GM21576 (cell line): ENCODE data around the gene PEAK3.

Source experiments
- ATAC-seq: cut with Tn5 transposase; IDR thresholded peaks from one replicate; pipeline ENCODE4 v1.9.1; 2021; ENCODE audit warnings: mild to moderate bottlenecking, moderate library complexity; ENCODE audit not compliant: unreplicated experiment

The PEAK3 gene, protein sequence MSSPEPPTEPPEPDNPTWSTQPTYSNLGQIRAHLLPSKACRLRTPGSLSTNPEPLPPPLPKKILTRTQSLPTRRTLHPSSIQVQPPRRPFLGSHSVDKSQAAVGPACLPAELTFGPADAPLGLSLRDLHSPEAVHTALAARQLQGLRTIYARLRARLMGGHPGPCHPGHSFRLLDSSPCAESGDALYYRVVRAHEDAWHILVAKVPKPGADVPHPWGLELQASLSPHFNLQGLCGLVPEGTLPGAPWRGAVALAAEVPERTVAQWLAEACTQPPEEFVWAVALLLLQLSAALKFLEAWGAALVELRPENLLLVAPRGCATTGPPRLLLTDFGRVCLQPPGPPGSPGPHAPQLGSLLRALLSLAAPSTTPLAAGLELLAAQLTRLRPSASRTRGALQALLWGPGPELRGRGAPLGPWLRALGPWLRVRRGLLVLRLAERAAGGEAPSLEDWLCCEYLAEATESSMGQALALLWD

DNA sequence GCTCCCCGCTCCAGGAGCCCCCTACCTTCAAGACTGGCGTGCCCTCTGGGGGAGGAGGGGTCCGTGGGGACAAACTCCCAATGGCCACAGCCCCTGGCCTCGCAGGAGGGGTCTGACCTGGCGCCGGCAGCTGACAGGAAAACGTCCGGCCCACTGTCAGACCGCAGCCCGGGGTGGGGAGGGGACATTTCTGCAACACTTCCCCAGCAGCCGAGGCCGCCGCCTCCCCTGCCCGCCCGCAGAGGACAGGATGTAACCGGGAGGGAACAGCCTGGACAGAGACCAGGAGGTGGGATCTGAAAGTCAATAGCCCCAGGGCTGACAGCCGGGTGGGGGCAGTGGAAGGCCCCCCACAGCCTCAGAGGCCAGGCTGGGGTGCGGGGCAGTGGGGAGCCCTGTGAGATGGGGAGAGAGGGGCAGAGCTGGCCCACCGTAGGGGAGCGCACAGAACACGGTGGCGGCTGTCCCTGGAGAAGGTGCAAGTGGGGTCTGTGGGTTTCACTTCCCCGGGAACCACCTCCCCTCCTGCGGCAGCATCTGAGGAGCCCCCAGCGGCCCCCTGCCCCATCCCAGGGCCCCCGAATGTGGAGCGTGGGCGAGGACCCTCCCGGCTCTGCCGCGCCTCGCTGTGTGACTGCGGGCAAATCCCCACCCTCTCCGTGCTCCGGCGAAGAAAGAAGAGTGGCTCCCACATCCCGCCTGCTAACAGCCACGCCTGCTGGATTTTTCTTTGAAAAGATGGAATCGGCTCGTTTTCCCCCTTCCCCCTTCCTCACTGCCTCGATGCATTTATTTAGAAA lies at the start of gene PEAK3:
Gene PEAK3, minus strand, starts transcription at position 114 of the 800 bp plus-strand sequence. CDS start 1,244 bp downstream, outside the sequence.
- no peak for ATAC-seq

DNA sequence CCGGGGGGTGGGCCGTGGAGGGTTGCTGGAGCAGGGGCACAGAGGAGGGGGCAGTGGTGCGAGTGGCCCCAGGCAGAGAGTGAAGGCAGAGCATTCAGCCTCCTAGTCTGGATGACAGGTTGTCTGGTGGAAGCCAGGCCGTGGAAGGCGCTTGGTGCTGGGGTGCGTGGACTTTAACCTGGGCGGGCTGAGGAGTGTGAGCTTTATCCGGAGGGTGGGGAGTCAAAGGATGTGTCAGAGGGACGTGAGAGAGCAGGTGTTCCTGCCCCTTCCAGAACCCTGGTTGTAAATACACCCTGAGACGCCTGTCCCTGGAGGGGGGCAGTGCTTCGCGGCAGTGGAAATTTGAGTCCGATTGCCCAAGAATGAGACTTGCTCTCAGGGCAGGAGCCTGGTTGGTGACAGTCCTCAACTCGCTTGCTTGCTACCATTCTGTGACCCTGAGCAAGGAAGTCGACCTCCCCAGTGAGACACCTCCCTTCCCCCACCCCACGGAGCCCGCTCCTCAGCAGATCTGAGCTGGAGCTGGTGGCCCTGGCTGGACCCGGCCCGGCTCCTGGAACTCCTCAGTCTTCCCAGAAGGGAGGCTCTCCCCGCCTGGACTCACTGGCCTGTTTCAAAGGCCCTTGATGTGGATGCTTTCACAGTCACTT lies 48.8 kb upstream of the PEAK3 start:
- ATAC-seq, result no peak

DNA sequence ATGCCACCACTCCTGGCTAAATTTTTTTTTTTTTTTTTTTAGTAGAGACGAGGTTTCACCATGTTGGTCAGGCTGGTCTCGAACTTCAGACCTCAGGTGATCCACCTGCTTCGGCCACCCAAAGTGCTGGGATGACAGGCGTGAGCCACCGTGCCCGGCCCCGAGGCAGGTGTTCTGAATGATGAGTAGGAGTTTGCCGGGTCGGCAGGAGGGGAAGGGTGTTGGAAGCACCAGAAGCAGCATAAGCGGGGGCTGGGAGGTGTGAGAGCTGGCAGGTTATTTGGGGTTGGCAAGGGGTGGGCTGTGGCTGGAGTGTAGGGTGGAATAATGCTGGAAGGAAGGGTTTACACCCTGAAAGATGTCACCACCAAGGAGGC lies 48.3 kb upstream of the PEAK3 start:
- no peak for ATAC-seq

DNA sequence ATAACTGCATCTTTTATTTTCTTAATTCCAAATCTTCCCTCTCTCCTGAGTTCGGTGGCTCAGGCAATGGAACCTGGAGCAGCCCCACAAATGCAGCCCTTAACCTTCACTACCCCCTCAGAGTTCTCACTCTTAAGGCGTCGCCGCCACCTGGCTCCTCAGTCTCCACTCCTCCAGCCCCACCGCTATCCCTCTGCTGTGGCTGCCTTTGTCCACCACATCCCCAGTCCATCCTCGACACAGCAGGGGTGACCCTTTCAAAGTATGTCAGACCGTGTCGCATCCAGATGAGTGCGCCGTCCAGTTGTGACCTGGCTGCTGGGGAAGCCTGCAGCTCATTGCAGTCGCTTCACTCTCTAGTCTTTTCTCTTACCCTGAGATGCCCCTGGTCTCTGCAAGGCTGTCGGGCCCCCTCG lies 47.5 kb upstream of the PEAK3 start:
- ATAC-seq, result no peak

DNA sequence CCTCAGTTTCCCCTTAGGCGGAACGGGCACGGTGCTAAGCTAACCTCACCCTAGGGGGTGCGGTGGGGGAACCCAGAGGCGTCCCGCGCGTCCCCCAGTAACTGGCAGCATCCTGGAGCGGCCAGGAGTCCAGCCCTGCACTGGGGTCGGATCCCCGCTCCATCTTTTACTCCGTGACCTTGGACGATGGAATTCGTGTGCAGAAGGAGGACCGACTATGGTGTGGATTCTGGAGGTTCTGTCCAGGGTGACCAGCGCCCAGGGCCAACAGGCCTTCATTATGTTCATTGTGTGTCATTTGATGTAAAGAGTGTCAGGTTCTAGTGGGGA lies 47.1 kb upstream of the PEAK3 start:
- ATAC-seq, result no peak

DNA sequence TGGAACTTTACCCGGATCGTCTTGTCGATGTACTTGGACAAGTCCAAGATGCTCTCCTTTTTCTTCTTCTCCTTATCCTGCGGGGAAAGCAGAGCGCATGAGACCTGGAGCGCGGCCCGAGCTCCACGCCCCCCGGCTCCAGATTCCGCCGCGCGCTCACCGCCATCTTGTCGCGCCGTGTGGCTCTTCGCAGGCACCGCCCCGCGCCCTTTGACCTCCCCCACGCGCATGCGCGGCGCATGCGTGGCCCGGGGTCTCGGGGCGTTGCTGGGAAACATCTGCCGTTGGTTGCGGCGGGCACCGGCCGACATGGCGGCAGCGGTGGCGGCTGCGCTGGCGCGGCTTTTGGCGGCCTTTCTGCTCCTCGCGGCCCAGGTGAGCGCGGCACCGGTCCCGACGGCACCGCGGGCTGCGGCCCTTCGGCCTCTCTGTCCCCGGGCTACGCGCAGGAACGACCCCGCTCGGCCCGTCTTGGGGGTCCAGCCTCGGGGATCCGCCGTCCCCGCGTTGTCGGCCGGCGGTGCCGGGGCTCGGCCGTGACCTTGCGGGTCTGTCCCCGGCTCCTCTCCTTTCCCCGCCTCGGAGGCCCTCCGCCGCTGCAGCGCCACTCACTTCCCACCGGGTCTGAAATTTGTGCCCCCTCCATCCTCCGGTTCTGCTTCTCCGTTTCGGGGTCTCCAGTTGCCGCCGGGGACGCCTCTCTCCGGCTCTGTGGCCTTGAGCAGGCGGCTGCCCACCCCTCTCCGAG lies 46.6 kb upstream of the PEAK3 start, which contains the start of the genes LSM7 and SPPL2B:
Gene LSM7, minus strand, starts transcription at position 186 of the 748 bp plus-strand sequence. Its CDS starts 20 bp downstream, at position 166.
Gene SPPL2B, plus strand, starts transcription at position 284 of the 748 bp plus-strand sequence. Its CDS starts 26 bp downstream, at position 310.
- peak; percentile 49 for ATAC-seq

DNA sequence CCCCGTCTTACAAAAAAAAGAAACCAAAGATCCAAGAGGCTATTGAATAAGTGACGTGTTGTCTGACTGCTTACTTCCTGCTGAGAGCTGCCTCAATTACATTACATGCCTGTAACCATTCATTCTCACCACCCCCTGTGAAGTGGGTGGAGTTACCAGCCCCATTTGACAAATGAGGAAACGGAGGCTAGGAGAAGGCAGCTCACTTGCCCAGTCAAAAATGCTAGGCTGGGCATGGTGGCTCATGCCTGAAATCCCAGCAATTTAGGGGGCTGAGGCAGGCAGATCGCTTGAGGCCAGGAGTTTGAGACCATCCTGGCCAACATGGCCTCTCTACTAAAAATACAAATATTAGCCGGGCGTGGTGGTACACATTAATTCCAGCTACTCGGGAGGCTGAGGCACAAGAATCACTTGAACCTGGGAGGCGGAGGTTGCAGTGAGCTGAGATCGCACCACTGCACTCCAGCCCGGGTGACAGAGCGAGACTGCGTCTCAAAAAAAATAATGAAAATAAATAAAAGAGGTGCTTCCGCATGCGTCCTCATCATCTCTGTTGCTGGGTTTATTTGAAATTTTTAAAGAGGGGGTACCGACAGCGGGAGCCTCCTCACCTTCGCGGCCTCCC lies 45.9 kb upstream of the PEAK3 start:
- no peak for ATAC-seq

DNA sequence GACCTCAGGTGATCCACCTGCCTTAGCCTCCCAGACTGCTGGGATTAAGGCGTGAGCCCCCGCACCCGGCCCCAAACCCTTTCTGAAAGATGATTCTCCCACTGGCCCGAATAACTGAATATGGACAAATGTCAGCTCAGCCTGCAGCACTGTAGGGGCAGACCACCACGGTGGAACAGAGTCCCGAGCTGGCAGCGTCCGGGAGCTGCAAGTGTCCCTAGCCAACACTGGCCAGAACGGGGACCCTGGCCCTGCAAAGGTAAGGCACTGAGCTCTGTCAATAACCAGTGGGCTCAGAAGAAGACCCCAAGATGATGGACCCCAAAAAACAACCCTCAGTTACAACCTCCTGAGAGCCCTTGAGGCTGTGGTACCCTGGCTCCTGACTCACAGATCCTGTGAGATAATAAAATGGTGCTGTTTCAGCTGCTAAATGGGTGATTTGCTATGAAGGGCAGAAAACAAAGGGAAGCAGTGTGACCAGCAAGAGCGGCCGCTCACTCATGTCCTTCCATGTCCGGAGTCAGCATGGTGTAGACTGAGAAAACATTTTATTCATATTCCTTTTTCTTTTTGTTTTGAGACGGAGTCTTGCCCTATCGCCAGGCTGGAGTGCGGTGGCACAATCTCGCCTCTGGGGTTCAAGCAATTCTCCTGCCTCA lies 44.9 kb upstream of the PEAK3 start:
- ATAC-seq, result no peak

DNA sequence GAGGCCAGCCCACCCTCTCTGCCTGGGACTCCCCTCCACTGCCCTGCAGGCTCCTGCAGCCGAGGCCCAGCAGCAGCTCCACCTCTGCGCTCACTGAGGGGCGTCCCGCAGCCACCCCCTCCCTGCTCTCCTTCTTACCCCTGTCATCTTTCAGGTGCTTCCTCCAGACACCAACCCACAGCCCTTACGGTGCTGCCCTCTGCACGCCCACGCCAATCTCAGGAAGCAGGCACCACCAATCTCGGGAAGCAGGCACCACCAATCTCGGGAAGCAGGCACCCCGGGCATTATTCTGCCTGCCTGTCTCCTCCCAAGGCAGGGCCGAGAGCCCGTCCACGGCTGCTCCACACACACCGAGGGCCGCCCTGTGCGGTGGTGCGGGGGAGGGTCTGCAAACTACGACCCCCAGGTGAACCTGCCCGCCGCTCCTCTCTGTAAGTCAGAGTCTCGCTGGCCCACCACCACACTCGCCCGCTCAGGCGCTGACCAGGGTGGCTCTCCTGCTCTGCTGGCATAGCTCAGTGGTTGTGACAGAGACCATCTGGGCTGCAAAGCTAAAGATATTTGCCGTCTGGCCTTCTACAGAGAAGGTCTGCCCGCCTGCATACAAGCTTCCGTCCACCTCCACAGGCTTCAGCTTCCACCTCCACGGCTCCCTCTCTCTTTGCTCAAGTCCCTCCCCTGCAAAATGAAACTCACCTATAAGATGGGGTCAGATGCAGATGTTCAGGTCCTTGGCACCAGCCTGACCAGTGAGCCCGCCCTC lies 43.5 kb upstream of the PEAK3 start:
- no peak for ATAC-seq

DNA sequence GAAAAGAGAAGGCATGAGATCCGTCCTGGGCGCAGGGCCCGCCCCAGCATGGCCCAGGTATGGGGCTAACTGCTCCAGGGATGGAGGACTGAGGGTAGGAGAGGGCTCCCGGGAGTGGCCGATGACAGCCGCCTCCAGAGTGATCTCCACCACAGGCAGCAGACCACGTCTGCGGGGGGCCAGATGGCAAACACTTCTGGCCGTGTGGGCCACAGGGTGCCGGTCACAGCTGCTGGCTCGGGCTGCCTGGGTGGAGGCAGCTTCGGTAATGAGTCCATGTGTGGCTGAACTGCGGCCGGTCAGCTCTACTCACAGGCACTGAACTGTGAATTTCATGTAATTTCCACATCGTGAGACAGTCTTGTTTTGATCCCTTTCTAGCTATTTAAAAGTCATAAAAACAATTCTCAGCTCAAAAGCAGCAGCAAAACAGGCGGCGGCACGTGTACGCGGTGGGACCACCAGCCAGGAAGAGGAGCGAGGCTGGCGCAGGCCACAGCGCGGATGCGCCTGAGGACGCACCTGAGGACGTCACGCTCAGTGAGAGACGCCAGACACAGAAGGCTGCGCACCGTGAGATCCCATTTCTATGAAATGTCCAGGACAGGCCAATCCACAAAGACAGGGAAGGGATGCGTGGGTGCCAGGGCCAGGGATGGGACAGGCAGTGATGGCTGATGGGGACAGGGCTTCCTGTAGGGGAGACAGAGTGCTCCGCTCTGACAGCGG lies 42.4 kb upstream of the PEAK3 start:
- no peak for ATAC-seq

DNA sequence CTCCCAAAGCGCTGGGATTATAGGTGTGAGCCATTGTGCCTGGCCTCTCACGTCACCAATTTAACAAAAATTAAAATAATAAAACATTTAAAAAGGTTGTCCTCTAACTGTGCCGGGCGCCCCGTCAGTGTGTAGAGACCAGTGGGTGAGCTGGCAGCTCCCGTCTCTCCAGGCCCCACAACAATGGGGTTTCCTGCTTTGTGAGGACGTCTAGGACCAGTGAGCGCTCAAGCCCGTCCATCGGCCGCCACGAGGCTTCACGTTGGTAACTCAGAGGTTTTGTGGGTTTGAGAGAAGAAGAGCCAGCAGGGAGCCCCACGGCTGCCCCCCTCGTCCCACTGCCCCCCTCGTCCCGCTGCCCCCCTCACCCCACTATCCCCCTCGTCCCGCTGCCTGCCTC lies 41.7 kb upstream of the PEAK3 start:
- ATAC-seq, result no peak

DNA sequence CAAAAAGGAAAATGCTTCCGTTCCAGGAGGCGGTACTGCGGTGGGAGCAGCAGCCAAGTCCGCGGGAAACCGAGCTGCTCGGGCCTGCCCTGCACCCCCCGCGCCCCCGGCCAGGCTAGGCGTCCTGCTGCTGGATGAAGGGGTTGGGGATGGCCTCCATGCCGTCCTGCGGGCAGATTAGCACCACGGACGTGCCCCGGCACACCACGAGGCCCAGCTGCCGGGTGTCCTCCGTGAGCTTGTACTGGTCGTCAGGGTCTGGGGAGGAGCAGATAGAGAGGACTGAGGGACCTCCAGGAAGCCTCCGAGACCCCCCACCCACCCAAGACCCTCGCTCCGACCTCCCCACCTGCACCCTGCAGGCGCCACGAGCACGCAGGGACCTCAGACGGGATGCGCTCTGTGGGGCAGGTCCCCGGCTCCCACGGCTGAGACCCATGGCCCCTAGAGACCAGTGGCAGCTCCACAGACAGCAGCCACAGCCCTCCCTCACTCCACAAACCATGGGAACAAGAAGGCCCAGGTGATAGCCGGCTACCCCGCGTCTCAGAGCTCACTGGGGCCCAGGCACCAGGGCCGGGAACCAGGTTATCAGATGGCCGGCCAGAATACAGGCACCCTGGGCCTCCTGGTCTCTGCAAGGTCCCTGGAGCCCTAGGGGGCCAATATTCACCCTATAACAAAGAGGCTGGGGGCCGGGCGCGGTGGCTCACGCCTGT lies 39.7 kb upstream of the PEAK3 start:
- ATAC-seq, result no peak

DNA sequence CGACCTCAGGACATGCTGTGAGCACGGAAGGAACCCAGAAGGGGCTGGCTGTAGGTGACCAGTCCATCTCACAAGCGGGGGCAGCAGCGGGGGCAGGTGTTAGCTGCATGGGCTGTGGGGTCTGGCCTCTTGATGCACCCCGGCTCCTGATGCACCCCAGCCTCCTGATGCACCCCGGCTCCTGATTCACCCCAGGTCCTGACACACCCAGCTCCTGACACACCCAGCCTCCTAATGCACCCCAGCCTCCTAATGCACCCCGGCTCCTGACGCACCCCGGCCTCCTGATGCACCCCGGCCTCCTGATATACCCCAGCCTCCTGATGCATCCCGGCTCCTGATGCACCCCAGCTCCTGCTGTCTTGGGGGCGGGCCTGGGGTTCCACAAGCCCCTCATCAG lies 39.0 kb upstream of the PEAK3 start:
- no peak for ATAC-seq

DNA sequence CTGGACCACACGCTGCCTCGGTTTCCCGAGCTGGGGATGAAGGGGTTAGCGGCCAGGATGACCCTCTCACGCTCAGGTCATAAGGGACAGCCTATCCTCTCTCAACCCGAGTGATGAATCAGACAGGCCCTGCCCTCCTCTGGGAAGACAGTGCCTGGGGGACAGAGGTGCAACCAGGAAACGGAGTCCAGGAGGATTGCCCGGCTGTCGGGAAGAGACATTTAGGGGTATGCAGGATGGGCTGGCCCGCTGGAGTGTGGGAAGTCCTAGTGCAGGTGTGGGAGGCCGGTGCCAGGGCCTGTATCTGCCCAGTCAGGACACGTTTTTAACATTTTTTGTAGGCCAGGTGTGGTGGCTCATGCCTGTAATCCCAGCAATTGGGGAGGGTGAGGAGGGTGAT lies 38.1 kb upstream of the PEAK3 start:
- ATAC-seq, result no peak

DNA sequence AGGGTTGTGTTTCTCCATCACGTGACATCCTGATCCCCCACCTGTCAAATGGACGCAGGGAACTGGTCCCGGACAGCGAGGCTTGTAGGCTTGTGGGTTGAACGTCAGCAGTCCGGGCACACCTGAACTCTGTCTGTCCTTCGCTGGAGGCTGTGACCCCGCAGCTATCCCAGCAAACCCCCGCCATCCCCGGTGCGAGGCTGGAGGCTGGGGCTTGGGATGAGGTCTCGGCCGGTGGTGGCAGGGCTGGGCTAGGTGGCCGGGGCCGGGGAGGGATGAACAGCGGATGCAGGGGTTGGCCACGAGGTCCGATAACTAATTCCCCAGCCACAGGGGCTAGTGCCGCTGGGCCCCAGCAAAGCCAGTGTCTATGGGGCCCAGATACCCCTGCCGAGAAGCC lies 37.6 kb upstream of the PEAK3 start:
- no peak for ATAC-seq

DNA sequence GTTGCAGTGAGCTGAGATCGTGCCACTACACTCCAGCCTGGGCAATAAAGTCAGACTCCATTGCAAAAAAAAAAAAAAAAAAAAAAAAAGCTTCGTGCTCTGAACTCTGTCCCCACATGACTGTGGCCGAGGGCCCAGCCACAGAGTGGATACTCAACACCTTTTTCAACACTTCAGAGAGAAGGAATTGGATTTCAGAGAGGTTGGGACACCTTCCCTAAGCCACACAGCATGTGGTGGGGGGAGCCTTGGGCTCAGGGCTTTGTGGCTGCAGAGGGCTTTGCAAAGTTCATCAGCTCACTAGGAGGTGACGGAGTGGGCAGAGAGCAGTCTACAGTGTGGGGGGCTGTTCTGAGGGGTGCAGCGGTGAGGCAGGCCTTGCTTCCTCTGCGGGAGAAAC lies 36.9 kb upstream of the PEAK3 start:
- no peak for ATAC-seq

DNA sequence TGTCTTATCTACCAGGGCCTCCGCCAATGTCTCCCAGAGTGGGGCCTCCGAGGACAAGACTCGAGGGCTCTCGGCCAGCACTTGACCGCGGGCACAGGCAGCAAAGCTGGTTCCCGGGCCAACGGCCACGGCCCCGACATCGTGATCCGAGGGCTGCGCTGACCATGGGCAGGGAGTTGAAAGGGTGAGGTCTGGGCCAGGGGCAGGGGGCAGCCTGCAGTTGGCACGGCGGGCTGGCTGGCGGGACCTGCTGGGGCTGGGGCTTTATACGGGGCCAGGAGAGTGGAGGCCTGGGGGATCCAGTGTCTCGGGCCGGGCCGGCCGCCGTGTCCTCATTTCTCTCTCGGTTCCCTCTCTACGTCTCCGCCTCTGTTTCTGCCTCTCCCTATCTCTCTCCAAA lies 35.8 kb upstream of the PEAK3 start:
- ATAC-seq, result no peak

DNA sequence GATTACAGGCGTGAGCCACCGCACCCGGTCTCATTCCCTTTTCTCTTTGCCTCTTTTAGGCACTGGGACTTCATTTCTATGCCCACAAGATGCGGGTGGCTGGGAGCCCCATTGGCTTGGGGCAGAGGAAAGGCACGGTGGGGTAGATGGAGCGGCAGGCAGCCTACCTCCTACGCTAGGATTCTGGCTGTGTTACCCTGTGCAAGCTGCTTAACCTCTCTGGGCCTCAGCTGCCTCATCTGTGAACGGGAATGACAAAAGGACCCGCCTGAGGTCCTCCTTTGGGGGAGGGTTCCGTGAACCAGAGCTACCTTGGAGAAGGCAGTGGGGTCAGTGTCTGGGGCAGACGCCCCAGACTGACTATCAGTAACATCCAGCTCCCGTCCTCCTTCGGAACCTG lies 35.3 kb upstream of the PEAK3 start:
- ATAC-seq, result no peak
